Endodermal cell (in vitro differentiated cells): ENCODE measurements around the gene AFAP1L2. TPM values are rescaled to one million over a fixed set of nuclear protein-coding genes. Genes with fewer than 3 reads are reported as not detected.

ENCODE experiments used
- DNase-seq: peaks from one replicate; pipeline ENCODE4 v3.0.0-alpha.2; 2017
- H3K27ac ChIP-seq: 2 replicates; pipeline ENCODE4 v1.5.1; 2013; ENCODE audit warnings: mild to moderate bottlenecking, low read depth, low read length, moderate library complexity
- H3K27me3 ChIP-seq: 2 replicates; pipeline ENCODE4 v1.6.1; 2013; ENCODE audit warnings: mild to moderate bottlenecking, low read length, moderate library complexity; ENCODE audit not compliant: insufficient read depth, control insufficient read depth, poor library complexity, severe bottlenecking
- H3K36me3 ChIP-seq: 2 replicates; pipeline ENCODE4 v1.7.0; 2013; ENCODE audit warnings: mild to moderate bottlenecking, low read length, moderate library complexity; ENCODE audit not compliant: control insufficient read depth, insufficient read depth
- H3K4me1 ChIP-seq: one replicate; pipeline ENCODE4 v1.7.0; 2013; ENCODE audit warnings: low read length; ENCODE audit not compliant: control insufficient read depth, insufficient read depth
- H3K4me3 ChIP-seq: 2 replicates; pipeline ENCODE4 v1.5.1; 2013; ENCODE audit warnings: mild to moderate bottlenecking, low read length, moderate library complexity
- H3K9ac ChIP-seq: 2 replicates; pipeline ENCODE4 v1.6.1; 2013; ENCODE audit warnings: mild to moderate bottlenecking, low read length, moderate library complexity; ENCODE audit not compliant: poor library complexity, severe bottlenecking; ENCODE audit errors: extremely low read depth
- H3K9me3 ChIP-seq: 2 replicates; pipeline ENCODE4 v1.6.1; 2013; ENCODE audit warnings: mild to moderate bottlenecking, low read length, moderate library complexity; ENCODE audit not compliant: control insufficient read depth
- H3K27ac Mint-ChIP-seq: 2 replicates; pipeline ENCODE4 v1.8.0; 2020; ENCODE audit warnings: mixed read lengths
- H3K27me3 Mint-ChIP-seq: 2 replicates; pipeline ENCODE4 v1.8.0; 2021; ENCODE audit warnings: mild to moderate bottlenecking, mixed read lengths; ENCODE audit not compliant: insufficient read depth
- H3K36me3 Mint-ChIP-seq: 2 replicates; pipeline ENCODE4 v1.8.0; 2020; ENCODE audit warnings: low read depth, mixed read lengths
- H3K4me1 Mint-ChIP-seq: 2 replicates; pipeline ENCODE4 v1.8.0; 2020; ENCODE audit warnings: mixed read lengths
- H3K4me3 Mint-ChIP-seq: 2 replicates; pipeline ENCODE4 v1.8.0; 2020; ENCODE audit warnings: mild to moderate bottlenecking, moderate library complexity, mixed read lengths
- H3K9me3 Mint-ChIP-seq: 2 replicates; pipeline ENCODE4 v1.8.0; 2020; ENCODE audit warnings: mild to moderate bottlenecking, mixed read lengths
- CTCF ChIP-seq: fragments of 200-600 bp; sonication (generic); conservative IDR thresholded peaks from 2 replicates; pipeline ENCODE4 v1.5.0; 2021; ENCODE audit warnings: antibody characterized with exemption, mild to moderate bottlenecking
- WGBS, 2 experiments: methylation state at CpG; one replicate each; pipeline versions ENCODE4 v1.1.5 to v1.1.7; 2013; ENCODE audit warnings: missing lambda C conversion rate in 2 of 2, mixed read lengths in 1 of 2; ENCODE audit not compliant: insufficient coverage in 1 of 2, insufficient read length in 1 of 2; 5-methylcytosine and 5-hydroxymethylcytosine counted together
- long read RNA-seq, 4 experiments: library from polyadenylated mRNA in 2 of 4; library from RNA in 1 of 4; library from capped mRNA in 1 of 4; stranded (forward) in 3 of 4; unstranded in 1 of 4; transcript quantifications; one replicate each; pipeline ENCODE4 v2.0.0, GENCODE V29; 2020 to 2021; ENCODE audit warnings: inconsistent platforms in 1 of 4
- polyA plus RNA-seq, 2 experiments: library from polyadenylated mRNA; stranded (reverse); fragments of 50-300 nt; gene quantifications; one replicate each; pipeline ENCODE4 v1.2.3, GENCODE V29; 2013
- total RNA-seq, 2 donors: library from RNA; stranded (reverse); fragmentation: NEBNext Ultra II Directional in 1 of 2; extraction: Animal tissue kit (Norgen Biotek cat#: 25700) in 1 of 2; gene quantifications; 2 replicates in 1 of 2; 3 replicates in 1 of 2; pipeline ENCODE4 v1.2.1, GENCODE V29; 2021

The AFAP1L2 gene
- total RNA-seq, result 1 to 10 TPM; 1.5 to 2.2 TPM
- 4.6 TPM for polyA plus RNA-seq (2013, experiment 1 of 2)
- 3.9 TPM for polyA plus RNA-seq (2013, experiment 2 of 2)
- long read RNA-seq, experiment 1, result 0 reads
- long read RNA-seq, experiment 2, partial matches to known transcripts, result 0 of 3 reads
- long read RNA-seq, experiment 2, other reads (novel, unspliced or antisense), result 0 of 3 reads
- long read RNA-seq, experiment 3, partial matches to known transcripts, result 16 of 24 reads
- long read RNA-seq, experiment 3, other reads (novel, unspliced or antisense), result 7 of 24 reads
- long read RNA-seq, experiment 4, result 0 reads

- Mint-ChIP-seq H3K4me3 (peak within 1 kb of the TSS; percentile 64), H3K27me3 (peaks cover 71% of the 10 kb centered on the region), H3K36me3 (no peaks in the 10 kb centered on the region), H3K27ac (no peak within 1 kb of the TSS), H3K4me1 (peaks cover 26% of the 10 kb centered on the region), H3K9me3 (no peaks in the 10 kb centered on the region)
- Histone ChIP-seq H3K9me3 (no peaks in the 10 kb centered on the region), H3K27me3 (peaks cover 66% of the 10 kb centered on the region), H3K36me3 (no peaks in the 10 kb centered on the region), H3K4me1 (peaks cover 6% of the 10 kb centered on the region), H3K9ac (no peak within 1 kb of the TSS), H3K4me3 (peak within 1 kb of the TSS; percentile 71), H3K27ac (no peak within 1 kb of the TSS)
- peak; percentile 82 for DNase-seq
- TF ChIP-seq CTCF, result no peak
- WGBS, 2 experiments, result 1 to 2% methylated on average over 28 to 88 of the region's 88 CpGs
Measured at GRCh38 chr10:114404171-114405010, at the start of gene AFAP1L2. Gene AFAP1L2, minus strand, starts transcription at chr10:114404502. Its CDS starts 47 bp downstream, at chr10:114404455.

- H3K9me3 Mint-ChIP-seq, result no peaks in the 10 kb centered on the region
- no peaks in the 10 kb centered on the region for H3K4me1 Mint-ChIP-seq
- no peaks in the 10 kb centered on the region for H3K27me3 Mint-ChIP-seq
- Histone ChIP-seq H3K9ac (no peak overlapping the region), H3K4me3 (no peak overlapping the region), H3K36me3 (peaks cover 5% of the 10 kb centered on the region), H3K9me3 (no peaks in the 10 kb centered on the region), H3K27ac (no peak overlapping the region), H3K27me3 (no peaks in the 10 kb centered on the region), H3K4me1 (no peaks in the 10 kb centered on the region)
- no peak for TF ChIP-seq CTCF
- 88 to 92% methylated on average over 9 of the region's 9 CpGs for WGBS, 2 experiments
- peak; percentile 62 for DNase-seq
- H3K27ac Mint-ChIP-seq, result no peak overlapping the region
- peaks cover 10% of the 10 kb centered on the region for H3K36me3 Mint-ChIP-seq
- no peak overlapping the region for H3K4me3 Mint-ChIP-seq
Measured at GRCh38 chr10:114453576-114453975, 49.3 kb upstream of the AFAP1L2 start.

GRCh38 chr10:114448897-114449296 is 44.6 kb upstream of the AFAP1L2 start:
- H3K9ac ChIP-seq, result no peak overlapping the region
- H3K27ac ChIP-seq, result no peak overlapping the region
- no peaks in the 10 kb centered on the region for H3K9me3 ChIP-seq
- no peaks in the 10 kb centered on the region for H3K9me3 Mint-ChIP-seq
- H3K27ac Mint-ChIP-seq, result no peak overlapping the region
- no peak overlapping the region for H3K4me3 Mint-ChIP-seq
- peaks cover 9% of the 10 kb centered on the region for H3K27me3 Mint-ChIP-seq
- H3K4me3 ChIP-seq, result no peak overlapping the region
- peak; percentile 5 for DNase-seq
- peaks cover 11% of the 10 kb centered on the region for H3K27me3 ChIP-seq
- TF ChIP-seq CTCF, result no peak
- H3K4me1 ChIP-seq, result no peaks in the 10 kb centered on the region
- H3K4me1 Mint-ChIP-seq, result peaks cover 11% of the 10 kb centered on the region
- peaks cover 5% of the 10 kb centered on the region for H3K36me3 ChIP-seq
- WGBS, 2 experiments, result 98% methylated on average over 2 of the region's 2 CpGs; no CpG with 5 or more reads in 1 of the 2 experiments
- H3K36me3 Mint-ChIP-seq, result peaks cover 9% of the 10 kb centered on the region
